GM12891 (cell line): ENCODE measurements around the gene ADAM11.
"Not testable (repeated sequence)": the region's sequence is repeated elsewhere in the genome, so short reads cannot be mapped to it uniquely, and the experiment has no call there.

ENCODE experiments used
- DNase-seq: peaks from one replicate; pipeline ENCODE4 v3.0.0; 2011; ENCODE audit warnings: low spot score; ENCODE audit not compliant: insufficient read length
- FAIRE-seq: peaks from 2 replicates; lab custom pipeline; 2011; peaks lifted over from hg19 to GRCh38; lab: Jason Lieb, UNC
- PAX5 ChIP-seq: IDR thresholded peaks from 2 replicates; pipeline ENCODE4 v1.6.1; 2011; ENCODE audit warnings: low read length, moderate library complexity, mild to moderate bottlenecking; ENCODE audit not compliant: insufficient read depth, severe bottlenecking
- POLR2A ChIP-seq: IDR thresholded peaks from 2 replicates; pipeline ENCODE4 v1.6.1; 2011; ENCODE audit warnings: low read depth, low read length, control low read depth
- POLR2AphosphoS5 ChIP-seq: IDR thresholded peaks from 2 replicates; pipeline ENCODE4 v1.6.1; 2011; ENCODE audit warnings: low read depth, low read length, control low read depth
- POU2F2 ChIP-seq: IDR thresholded peaks from 2 replicates; pipeline ENCODE4 v1.6.1; 2011; ENCODE audit warnings: low read depth, mild to moderate bottlenecking, control low read depth, low read length, moderate library complexity
- SPI1 ChIP-seq: IDR thresholded peaks from 2 replicates; pipeline ENCODE4 v1.6.1; 2011; ENCODE audit warnings: low read depth, low read length, control low read depth
- TAF1 ChIP-seq: IDR thresholded peaks from 2 replicates; pipeline ENCODE4 v1.6.1; 2011; ENCODE audit warnings: low read depth, low read length, control low read depth

ADAM11 gene

GRCh38 chr17:44795928-44796327, 37.1 kb downstream of the ADAM11 start:
- DNase-seq (no peak), FAIRE-seq (no peak)
- no peak for TF ChIP-seq TAF1
- no peak for TF ChIP-seq SPI1
- no peak for TF ChIP-seq PAX5
- TF ChIP-seq POLR2AphosphoS5 = no peak
- TF ChIP-seq POU2F2 = no peak
- no peak for TF ChIP-seq POLR2A

- DNase-seq = no peak
- TF ChIP-seq POLR2A = no peak
- no peak for TF ChIP-seq POU2F2
- no peak for TF ChIP-seq POLR2AphosphoS5
- TF ChIP-seq TAF1 = no peak
- no peak for TF ChIP-seq PAX5
- no peak for TF ChIP-seq SPI1
- no peak for FAIRE-seq
Observed at GRCh38 chr17:44796731-44797130, 37.9 kb downstream of the ADAM11 start.

GRCh38 chr17:44797802-44798201, 39.0 kb downstream of the ADAM11 start:
- no peak for FAIRE-seq
- no peak for DNase-seq
- no peak for TF ChIP-seq POLR2AphosphoS5
- no peak for TF ChIP-seq POLR2A
- TF ChIP-seq PAX5 = no peak
- no peak for TF ChIP-seq POU2F2
- no peak for TF ChIP-seq SPI1
- no peak for TF ChIP-seq TAF1

- TF ChIP-seq POU2F2 (no peak), POLR2AphosphoS5 (no peak), TAF1 (no peak), PAX5 (no peak), SPI1 (no peak), POLR2A (no peak)
- DNase-seq = no peak
- no peak for FAIRE-seq
Observed at GRCh38 chr17:44798356-44798755, 39.6 kb downstream of the ADAM11 start.

GRCh38 chr17:44801880-44802279, 43.1 kb downstream of the ADAM11 start:
- TF ChIP-seq PAX5 = no peak
- TF ChIP-seq POU2F2 = no peak
- TF ChIP-seq SPI1 = no peak
- no peak for TF ChIP-seq TAF1
- no peak for TF ChIP-seq POLR2A
- no peak for TF ChIP-seq POLR2AphosphoS5
- DNase-seq (no peak), FAIRE-seq (no peak)

GRCh38 chr17:44804302-44805089, 45.7 kb downstream of the ADAM11 start:
- FAIRE-seq = no peak
- DNase-seq = no peak
- TF ChIP-seq POLR2A (no peak), POU2F2 (no peak), SPI1 (no peak), TAF1 (no peak), POLR2AphosphoS5 (no peak), PAX5 (no peak)

- FAIRE-seq = no peak
- DNase-seq = no peak
- TF ChIP-seq TAF1 (no peak), SPI1 (no peak), POLR2A (no peak), POU2F2 (no peak), PAX5 (no peak), POLR2AphosphoS5 (no peak)
Observed at GRCh38 chr17:44807093-44807816, 48.5 kb downstream of the ADAM11 start.

- TF ChIP-seq POU2F2 (no peak), PAX5 (no peak), POLR2A (no peak), SPI1 (no peak), TAF1 (no peak), POLR2AphosphoS5 (no peak)
- DNase-seq = no peak
- FAIRE-seq = no peak
Observed at GRCh38 chr17:44807817-44808155, 49.0 kb downstream of the ADAM11 start.

GRCh38 chr17:44808156-44808555, 49.4 kb downstream of the ADAM11 start:
- TF ChIP-seq TAF1 (no peak), POU2F2 (no peak), POLR2AphosphoS5 (no peak), PAX5 (no peak), POLR2A (no peak), SPI1 (no peak)
- DNase-seq (no peak), FAIRE-seq (no peak)

GRCh38 chr17:44808656-44809388, 50.0 kb downstream of the ADAM11 start:
- DNase-seq, FAIRE-seq: not testable (repeated sequence)
